DND-41 (cell line): ENCODE results near the gene SOCS4.

Experiments
- CTCF ChIP-seq: IDR thresholded peaks from 2 replicates; pipeline ENCODE4 v1.5.1; 2012; ENCODE audit warnings: borderline replicate concordance, low read length, moderate library complexity, mild to moderate bottlenecking; ENCODE audit not compliant: poor library complexity, severe bottlenecking; ENCODE audit errors: extremely low read depth
- EZH2 ChIP-seq: IDR thresholded peaks from 3 replicates; pipeline ENCODE4 v1.6.1; 2012; ENCODE audit warnings: borderline replicate concordance, low read depth, mild to moderate bottlenecking, moderate library complexity, low read length, inconsistent platforms; ENCODE audit not compliant: severe bottlenecking

- no peak for TF ChIP-seq CTCF
- TF ChIP-seq EZH2: no peak
Observed at GRCh38 chr14:55054098-55054497, 27.1 kb downstream of the SOCS4 start.
